NCI-H69 (cell line): ENCODE measurements around the gene LSG1.

Source experiments
- DNase-seq: peaks from one replicate; lab custom pipeline; 2025; lab: John Stamatoyannopoulos, UW

Gene LSG1

DNA sequence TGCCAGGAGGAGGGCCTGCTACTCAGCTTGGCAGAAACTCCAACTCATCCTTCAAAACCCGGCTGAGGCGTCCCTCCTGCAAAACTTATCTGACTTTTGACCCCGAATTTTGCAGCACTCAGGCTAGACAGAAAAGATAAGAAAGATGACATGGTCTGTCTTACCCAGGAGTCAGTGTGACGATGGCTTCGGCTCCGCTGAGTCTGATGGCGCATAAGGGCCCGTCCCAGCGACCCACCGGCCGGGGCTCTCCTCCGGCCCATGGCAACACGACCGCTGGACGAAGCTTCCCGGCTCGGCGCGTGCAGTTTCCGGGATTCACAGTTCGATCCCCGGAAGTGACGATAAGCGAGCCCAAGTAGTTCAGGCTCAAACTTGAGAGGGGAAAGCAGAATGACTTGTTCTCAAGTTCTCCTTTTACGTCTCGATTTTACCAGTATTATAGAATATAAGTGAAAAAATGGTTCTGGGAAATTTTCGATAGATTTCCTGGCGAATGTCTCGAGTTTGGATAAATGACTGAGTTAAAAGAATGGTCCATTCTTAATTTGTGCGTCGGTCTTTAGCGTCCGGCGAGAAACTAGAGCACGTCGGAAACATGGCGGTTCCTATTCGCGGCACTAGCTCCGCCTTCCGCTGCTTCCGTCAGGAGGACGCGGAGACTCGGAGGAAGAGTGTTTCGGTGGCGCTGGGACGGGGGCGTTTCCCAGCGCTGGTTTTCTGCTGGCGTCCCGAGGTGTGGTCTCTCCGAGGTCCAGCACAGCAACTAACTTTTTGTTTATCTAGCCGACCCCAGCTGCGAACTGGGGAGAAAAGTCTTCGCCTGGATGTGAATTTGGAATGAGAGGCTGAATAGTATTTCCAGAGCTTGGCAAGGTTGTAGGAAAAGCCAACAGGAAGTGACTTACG, at the start of gene LSG1:
Gene LSG1 (minus strand): TSS at position 292 of the 909 bp plus-strand sequence. CDS start 29 bp downstream, at position 263.
- DNase-seq = peak; percentile 98

DNA sequence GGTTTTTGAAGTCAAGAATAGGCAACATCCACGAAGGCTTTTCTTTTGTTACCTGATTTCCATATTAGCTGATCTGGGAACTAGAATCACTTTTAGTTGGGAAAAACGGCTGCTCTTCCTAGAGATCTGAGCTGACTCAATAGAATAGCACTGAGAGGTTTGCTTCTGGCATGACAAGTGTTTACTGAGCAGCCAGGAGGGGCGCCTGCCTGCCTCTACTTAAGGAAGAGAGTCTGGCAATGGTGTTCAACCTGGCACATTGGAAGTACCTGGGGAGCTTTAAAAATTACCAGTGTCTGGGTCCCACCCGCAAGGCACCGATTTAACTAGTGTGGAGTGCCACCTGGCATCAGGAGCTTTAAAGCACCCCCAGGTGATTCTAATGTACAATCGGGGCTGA, 48.1 kb upstream of the LSG1 start:
- peak; percentile 73 for DNase-seq

DNA sequence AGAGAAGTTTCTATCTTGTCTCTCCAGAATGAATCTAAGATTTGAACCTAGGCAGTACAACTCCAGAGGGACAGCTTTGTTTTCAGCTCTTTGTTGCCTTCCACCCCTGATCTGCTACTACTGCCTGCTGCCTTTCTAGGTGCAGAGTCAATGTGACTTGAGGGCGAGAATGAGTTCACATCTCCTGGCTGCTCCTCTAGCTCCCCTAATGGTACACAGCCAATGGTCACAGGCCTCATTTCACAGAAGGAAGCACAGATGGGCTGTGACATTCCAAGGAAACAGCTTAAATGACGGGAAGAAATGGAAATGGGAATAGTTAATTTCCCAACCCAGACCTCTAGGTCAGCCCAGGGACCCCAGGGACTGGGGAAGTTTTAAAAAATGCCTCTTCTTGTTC, 46.1 kb upstream of the LSG1 start:
- DNase-seq = no peak

DNA sequence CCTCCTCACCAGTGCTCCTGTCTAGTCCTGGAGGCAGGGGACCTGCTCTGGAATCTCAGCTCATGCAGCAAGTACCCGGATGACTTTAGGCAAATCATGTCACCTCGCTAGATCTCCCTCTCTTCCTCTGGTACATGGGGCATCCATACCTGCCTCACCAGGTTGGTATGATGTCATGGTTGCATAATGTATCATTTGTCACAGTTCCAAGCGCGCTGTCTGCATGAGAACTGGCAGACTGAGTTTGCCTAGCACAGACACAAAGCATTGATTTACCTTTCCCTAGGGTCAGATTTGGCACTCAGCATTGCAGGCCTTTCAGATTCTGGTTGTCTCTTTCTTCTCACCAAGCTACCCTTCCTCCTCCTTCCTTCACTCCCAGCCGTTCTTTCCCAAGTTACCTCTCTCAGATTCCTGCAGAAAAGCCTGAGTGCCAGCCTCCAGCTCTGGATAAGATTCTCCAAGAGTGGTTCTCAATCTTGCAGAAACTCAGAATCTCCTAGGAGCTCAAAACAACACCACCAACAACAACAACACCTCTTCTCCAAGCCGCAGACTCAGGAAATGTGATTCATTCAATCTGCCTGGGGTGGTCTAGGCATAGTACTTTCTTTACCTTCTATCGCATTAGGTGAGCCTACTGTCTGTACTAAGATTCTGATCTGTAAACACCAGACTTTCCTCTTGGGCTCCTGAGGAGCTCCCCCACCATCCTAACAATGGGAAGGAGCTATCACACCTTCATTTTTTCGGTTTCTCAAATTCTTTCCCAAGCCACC, 43.2 kb upstream of the LSG1 start:
- DNase-seq = peak; percentile 91

DNA sequence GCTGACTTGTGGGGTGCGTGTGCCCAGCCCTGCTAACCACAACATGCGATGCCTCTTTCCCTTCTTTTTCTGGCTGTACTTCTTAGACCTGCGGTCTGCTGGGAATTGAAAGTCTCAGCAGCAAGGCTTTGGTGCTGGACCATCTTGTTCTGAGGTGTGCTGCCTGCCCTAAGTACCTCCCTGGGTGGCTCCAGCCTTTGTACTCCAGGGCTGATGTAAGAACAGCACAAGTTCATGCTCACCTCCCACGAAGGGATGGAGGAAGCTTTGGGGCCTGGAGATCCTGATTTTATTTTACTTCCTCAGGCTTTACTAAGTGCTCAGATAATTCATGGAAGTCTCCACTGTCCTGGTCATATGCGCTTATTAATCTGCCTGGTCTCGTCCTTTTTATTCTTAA, 42.6 kb upstream of the LSG1 start:
- peak; percentile 50 for DNase-seq

DNA sequence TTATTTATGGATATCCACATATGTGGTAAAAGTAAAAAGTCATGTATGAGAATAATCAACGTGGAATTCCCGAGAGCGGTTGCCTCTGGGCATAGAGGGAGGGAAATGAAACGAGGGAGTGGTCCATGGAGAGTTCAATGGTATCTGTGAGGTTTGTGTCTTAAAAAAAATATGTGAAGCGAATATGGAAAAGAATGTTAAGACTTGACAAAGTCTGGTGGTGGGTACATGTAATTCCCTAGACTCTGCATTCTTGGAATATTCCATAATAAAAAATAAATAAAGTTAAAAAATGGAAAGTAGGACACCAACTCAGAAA, 42.1 kb upstream of the LSG1 start:
- DNase-seq = no peak

DNA sequence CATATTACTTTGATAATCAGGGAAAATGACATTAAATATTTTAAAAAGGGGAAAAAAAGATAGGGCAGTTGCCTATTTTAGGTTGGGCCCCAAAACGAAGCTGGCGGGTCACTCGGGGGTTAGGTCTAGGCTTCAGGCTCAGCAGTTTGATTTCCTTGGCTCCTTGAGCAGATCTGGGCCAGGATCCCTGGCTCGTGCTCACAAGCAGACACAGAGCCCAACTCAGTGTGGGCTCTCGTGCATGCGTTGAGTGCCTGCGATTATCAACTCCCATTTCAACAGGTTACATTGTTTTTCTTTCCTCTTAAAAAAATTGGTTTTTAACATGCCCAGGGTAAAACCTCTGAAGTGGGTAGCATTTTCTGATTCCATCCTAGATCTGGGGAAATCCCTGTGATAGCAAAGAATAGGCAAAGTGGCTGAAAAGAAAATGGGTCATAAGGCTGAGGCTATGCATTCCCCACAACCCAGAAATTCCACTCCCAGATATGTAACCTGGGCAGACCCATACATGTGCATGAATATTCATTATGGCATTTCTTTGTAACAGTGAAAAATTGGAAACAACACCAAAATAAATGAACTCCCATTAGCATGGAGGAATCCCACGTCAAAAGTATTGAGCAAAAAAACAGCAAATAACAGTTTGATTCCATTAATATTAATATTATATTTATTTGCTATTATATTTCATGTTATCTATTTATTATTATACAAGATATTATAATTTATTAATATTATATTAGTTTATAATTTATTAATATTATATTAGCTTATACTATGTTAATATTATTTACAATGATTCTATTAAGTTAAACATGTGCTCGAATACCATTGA, 41.5 kb upstream of the LSG1 start:
- DNase-seq = no peak

DNA sequence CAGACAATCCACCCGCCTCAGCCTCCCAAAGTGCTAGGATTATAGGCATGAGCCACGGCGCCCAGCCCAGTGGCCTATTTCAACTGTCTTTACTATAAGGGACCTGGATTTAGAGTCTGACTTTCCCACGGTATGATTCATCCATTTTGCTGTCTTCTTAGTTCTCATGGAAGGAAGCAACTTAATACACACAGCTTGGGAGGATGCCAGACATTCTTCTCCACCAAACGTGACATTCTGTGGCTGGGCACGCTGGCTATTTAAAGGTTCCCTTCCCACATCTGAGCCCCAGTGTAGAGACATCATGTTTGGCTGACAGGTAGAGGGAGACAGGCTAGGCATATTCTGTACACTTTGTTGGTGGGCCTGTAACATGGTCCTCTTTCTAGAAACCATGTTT, 39.9 kb upstream of the LSG1 start:
- peak; percentile 24 for DNase-seq

DNA sequence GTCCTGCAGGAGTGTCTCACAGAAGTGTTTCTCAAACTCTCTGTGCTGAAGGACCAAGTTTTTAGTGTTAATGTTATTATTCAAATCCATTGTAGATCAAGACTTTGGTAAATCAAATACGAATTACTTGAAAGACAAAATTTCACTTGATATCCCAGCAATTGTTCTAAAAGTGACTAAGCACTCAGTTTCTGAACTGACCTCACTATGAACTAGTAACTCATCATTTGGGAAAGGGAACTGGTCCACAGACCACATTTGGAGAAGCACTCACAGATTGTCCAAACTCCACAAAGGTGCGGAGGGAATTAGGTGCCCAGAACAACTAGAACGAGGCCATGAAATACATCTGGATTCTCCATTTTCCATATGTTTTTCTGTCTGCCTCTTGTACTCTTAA, 39.3 kb upstream of the LSG1 start:
- no peak for DNase-seq

DNA sequence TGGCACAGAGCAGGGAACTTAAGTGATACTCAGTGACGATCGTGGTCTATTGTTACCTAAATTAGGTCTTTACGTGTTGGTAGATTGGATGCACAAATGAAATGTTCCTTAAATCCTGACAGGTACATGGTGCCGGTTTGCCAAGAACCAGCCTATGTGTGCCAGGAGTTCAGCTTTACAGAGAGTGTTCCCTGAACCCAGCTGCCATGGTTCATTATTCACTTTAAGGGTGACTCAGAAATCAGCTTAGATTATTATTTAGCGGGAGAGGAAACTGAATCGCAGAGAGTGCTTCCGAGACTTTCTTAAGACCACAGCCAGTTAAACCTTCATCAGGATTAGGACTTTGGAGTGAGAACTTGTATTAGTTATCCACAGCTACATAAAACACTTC, 35.2 kb upstream of the LSG1 start:
- DNase-seq = no peak

DNA sequence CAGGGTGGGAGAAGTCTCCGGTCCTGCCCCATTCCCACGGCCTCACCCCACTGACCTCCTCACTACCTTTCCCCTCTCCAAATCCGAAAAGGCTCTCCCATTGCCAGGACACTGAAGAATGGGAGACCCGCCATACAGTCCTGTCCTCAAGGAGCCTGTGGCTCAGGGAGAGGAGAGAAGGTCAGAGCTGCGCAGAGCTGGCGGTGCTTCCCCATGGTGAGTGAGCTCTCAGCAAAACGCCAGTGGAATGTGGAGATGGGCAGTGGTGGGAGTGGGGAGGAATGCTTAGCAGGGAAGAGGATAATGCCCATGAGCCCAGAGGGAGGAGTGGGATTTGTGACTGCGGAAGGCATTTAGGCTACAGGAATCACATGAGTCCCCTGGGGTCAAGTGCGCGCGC, 33.8 kb upstream of the LSG1 start:
- DNase-seq = no peak

DNA sequence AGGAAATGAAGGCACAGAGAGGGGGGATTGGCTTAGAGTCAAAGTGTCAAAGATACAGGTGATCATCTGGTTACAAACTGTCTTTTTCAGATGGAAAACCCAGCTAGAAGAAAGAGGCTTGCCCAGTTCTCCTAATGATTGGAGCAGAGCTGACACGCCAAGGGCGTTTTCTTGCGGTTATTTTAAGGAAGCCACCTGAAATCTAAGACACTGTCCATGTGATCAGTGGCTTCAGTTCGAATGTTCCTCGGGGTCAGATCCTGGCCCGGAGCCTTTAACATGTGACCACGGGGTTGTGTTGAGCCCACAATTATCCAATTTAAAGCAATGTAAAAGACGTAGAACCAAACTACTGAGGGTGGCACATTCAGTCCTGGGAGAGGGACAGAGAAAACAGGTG, 33.2 kb upstream of the LSG1 start:
- no peak for DNase-seq

DNA sequence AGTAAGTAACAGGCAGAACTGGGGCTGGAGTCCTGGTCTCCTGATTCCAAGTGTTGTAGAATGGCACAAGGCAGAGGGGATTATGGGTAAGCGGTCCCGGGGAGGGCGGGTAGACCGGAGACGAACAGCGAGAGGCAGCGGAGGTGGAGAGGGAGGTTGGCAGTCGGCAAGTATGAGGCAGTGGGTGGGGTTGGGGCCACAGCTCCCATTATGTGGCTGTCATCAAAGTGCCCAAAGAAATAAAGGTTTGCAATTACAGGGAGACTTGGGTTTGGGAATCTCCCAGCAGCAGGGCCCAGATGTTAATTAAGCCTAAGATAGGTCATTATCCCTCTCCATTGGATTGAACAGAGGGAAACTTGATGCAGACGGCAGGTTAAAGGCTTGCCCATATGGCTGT, 30.6 kb upstream of the LSG1 start:
- DNase-seq = peak; percentile 94

DNA sequence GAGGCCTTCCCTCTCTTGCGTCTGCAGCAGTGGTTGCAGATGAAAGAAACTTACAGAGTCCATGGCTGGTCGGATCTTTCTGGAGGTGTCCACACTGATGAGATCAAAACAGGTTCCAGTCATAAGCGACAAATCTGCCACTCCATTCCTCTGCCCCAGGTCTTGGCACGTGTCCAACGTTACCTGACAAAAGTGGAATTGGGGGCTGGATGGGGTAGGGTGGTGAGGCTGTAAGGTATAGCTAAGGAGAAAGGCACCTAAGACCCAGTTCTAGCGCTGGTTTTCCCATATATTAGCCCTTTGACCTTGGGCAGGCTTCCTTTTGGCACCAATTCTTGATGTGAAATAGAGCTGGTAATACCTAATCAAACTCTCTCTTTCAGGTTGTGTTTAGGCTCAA, 24.7 kb upstream of the LSG1 start:
- DNase-seq = no peak

DNA sequence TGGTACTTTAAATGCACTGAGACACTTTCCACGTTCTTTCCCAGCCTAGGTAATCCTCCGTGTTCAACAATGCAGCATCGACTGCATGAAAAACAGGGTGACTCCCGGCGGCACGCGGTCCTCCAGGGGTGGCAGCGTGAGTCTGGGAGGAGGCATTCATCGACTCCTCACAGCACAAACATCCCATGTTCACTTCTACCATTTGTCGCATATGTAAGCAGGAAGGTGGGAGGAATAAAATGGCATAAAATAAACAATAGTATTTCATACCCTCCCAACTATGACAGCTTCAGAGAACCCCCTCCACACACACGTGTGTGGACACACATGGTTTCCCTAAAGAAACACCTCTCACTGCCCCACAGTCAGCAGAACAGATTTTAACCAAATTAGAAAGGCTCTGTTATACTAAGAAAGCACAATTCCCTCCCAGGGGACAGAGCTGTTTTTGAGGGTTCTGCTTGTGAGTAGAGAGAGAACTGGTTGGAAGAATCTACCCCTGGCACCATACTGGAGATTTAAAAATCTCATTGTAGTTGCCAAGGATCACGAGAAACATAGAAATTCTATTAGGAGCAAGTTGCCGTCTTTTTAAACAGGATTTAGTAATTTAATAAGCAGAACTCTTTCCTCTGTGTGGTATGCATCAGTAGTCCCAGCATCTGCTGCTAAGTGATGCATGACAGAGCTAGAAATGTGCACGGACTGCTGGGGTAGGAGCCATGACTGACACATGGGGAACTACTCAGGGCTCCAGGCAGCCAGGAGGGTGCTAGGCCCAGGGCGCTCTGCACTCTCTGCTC, 19.7 kb upstream of the LSG1 start:
- DNase-seq = peak; percentile 61

DNA sequence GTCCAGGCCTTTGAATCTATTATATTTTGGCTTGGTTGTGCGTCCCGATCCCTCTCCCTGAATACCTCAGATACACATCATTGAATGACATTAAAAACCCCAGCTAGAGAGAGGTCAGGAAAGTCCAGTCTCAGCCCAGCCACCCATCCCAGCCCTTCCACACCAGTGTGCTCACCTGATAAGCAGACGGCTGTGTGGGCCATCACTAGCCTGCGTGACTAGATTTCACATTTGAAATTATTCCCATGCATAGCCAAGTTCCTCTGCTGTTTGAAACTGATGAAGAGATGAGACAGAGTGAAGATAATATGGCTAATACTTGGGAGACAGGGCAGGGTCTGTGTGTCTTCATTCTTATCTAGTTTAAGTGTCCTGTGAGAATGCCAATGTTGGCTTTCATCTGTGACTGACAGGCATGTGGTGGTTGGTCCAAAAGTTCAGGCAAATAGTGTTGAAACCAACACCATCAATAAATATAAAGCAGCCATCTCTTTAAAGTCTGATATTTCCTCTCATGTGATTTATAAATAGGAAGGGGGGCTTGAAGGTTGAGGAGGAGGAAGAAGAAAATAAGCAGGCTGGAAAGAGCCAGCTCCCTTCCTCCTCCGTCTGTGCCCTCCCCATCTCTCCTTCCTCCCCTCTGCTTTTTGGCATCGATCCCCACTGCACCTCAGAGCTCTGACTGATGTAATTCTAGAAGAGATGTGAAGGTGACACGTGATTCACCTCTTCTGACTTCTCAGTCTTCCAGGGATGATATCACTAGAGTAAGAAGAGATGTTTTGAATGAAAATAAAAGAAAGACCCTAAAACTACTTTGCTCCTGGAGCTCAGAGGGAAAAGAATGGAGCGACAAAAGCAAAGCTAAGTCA, 18.7 kb upstream of the LSG1 start:
- peak; percentile 83 for DNase-seq

DNA sequence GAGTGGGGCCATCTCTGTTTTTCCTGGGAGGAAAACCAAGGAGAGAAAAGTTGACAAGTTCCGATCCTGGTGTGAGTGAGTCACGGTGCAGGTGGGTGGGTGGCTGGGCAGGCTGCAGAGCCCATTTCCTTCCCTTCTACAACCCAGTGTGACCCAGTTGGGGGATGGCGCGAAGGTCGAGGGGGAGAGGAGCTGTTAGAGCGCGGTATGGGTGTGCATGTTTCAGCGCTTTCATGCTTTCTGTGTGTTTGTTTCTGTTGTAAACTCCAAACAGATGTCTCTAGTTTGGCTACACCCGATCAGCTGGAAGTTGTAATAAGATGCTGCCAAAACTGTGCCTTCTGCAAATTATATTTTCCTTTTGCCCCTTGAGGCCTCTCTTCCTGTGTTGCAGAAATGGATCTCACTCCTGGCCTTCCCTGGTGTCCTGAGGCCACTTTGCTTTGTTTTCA, 17.5 kb upstream of the LSG1 start:
- DNase-seq = peak; percentile 78

DNA sequence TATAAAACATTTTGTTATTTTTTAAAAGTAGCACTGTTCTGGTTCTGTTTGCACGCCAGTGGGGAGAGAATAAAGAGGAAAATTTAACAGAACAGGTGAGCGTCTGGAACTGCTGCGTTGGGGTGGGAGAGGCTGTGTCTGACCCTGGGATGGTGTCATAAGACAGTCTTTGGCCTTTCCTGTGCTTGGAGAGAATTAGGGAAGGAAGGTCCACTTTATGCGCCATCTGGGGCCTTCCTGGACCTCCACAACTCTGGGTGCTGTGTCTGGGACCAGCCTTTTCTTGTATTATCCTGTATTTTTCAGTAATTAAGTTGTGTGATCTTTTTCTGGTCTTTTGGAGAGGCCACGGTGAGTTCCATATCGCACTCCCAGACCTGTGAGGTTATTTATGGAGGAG, 17.0 kb upstream of the LSG1 start:
- no peak for DNase-seq

DNA sequence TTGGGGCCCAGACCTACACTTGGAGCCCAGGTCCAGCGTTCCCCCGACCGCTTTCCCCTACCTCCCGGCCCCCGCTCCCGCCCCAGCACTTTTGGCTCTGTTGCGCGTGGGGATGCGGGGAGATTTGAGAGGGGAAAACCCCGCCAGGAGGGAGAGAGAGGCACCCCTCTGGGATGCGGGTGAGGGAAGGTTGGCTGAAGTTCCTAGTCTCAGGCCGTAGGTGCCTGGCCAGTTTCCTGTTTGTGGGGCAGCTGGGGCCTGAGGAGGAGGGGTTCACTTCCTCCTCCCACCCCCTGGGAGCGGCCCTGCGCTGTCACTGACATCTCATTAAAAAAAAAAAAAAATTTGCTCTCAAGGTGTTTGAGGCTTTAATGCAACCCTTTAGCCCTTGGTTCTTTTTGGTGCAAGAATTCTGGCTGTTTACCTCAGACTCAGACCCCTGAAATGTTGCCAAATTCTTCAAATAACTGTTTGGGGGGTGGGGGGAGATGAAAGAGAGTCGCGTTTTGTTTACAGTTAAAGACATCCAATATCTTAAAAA, 16.3 kb upstream of the LSG1 start:
- peak; percentile 82 for DNase-seq

DNA sequence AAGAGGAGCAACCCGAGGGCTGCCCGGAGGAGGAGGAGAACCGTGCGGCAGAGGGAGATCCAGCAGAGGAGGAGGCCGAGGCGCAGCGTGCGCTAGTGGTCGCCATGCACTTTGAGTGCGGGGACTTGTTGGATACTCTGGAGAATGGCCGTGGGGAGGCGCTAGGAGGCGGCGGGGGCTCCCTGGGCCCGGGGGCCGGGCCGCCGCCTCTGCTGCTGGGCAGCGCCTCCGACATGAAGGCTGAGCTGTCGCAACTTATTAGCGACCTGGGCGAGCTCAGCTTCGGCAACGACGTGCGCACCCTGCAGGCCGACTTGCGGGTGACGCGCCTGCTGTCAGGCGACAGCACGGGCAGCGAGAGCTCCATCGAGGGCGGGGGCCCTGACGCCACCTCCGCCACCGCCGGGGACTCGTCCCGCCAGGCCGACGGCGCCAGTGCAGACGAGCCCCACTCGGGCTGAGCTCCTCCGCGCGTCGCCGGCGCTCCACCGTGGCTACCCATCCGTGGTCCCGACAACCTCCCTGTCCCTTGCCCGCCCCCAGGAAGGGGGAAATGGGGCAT, 15.7 kb upstream of the LSG1 start:
- peak; percentile 88 for DNase-seq
